Psoas muscle (tissue), 8 donors: Measurements from ENCODE around the gene SMG7. TPM values are rescaled to one million over a fixed set of nuclear protein-coding genes. Genes with fewer than 3 reads are reported as not detected.

ENCODE experiments used
- ATAC-seq, 4 donors: fragments of 200-7000 bp; cut with Tn5 transposase; one replicate each; pipeline ENCODE4 v1.9.1; 2020; ENCODE audit warnings: moderate library complexity in 3 of 4, mild to moderate bottlenecking in 2 of 4
- DNase-seq, 2 donors: peaks; one replicate each; pipeline ENCODE4 v3.0.0-alpha.2; 2020
- H3K27ac ChIP-seq: fragments of 200-600 bp; one replicate; pipeline ENCODE4 v1.8.0; 2022
- H3K27me3 ChIP-seq, 3 donors: fragments of 200-600 bp in 1 of 3; one replicate each; pipeline versions ENCODE4 v1.6.1 to v1.8.0; 2013 to 2022; ENCODE audit warnings: low read length in 2 of 3, mild to moderate bottlenecking in 2 of 3, moderate library complexity in 1 of 3; ENCODE audit not compliant: insufficient read depth in 3 of 3
- H3K36me3 ChIP-seq, 2 donors: fragments of 200-600 bp in 1 of 2; one replicate each; pipeline versions ENCODE4 v1.6.1 to v1.8.0; 2013 to 2022; ENCODE audit warnings: low read depth in 1 of 2, mild to moderate bottlenecking in 1 of 2, moderate library complexity in 1 of 2; ENCODE audit not compliant: insufficient read depth in 1 of 2
- H3K4me1 ChIP-seq: fragments of 200-600 bp; one replicate; pipeline ENCODE4 v1.8.0; 2022
- H3K4me3 ChIP-seq: fragments of 200-600 bp; one replicate; pipeline ENCODE4 v1.8.0; 2022; ENCODE audit warnings: mild to moderate bottlenecking
- H3K9me3 ChIP-seq: fragments of 200-600 bp; one replicate; pipeline ENCODE4 v1.8.0; 2022
- CTCF ChIP-seq: fragments of 200-600 bp; IDR thresholded peaks from one replicate; pipeline ENCODE4 v1.8.0; 2022; ENCODE audit warnings: antibody characterized with exemption
- WGBS, 3 donors: extraction: QIAGEN DNeasy Blood & Tissue Kit; methylation state at CpG; one replicate each; pipeline versions ENCODE4 v1.1.6 to v1.1.7; 2013; 5-methylcytosine and 5-hydroxymethylcytosine counted together
- intact Hi-C, 2 donors: fragments of 100-400 bp; cut with DNase I; formaldehyde crosslinking; loops; one replicate each; pipeline versions ENCODE4 v1.11.0 to v1.14.2; 2022
- polyA plus RNA-seq, 3 donors: library from polyadenylated mRNA; stranded (reverse); fragments of 200-250 nt; gene quantifications; one replicate each; pipeline ENCODE4 v1.2.3, GENCODE V29; 2013
- total RNA-seq, 4 donors: library from RNA; stranded (reverse); fragmentation: NEBNext Ultra II Directional in 2 of 4; extraction: Animal tissue kit (Norgen Biotek cat#: 25700) in 2 of 4; gene quantifications; one replicate each; pipeline versions ENCODE4 v1.2.1 to v1.2.4, GENCODE V29; 2021 to 2023
- donor health status: healthy with polysubstance abuse.
- donor health status: DM: no; HTN: no; CAD: no; lungs with moderate emphysema.
- donor health status: Bipolar disorder and iron deficiency.
- donor health status: healthy.
- donor health status: DM: yes; HTN: yes; CAD: no.
- donor health status: DM: no; HTN: no; CAD: no.
- donor health status: DM: no; HTN: no; CAD: no.
- donor health status: DM: yes; HTN: yes; CAD: no.

The SMG7 gene
- total and polyA plus RNA-seq, 7 donors = 14.1 to 40.3 (median 26.4) TPM

GRCh38 chr1:183470961-183471742 lies 1.1 kb upstream of the SMG7 start:
- Histone ChIP-seq H3K36me3 (no peaks in the 10 kb centered on the region), H3K27ac (peak overlapping the region; percentile 99), H3K27me3 (no peaks in the 10 kb centered on the region), H3K4me3 (peak overlapping the region; percentile 98), H3K9me3 (no peaks in the 10 kb centered on the region), H3K4me1 (peaks cover 30% of the 10 kb centered on the region)
- intact Hi-C loops = loop anchor here (1.0 to 5.0 kb wide), 2 partner anchors 69 to 151 kb away; no protein-coding TSS in a partner anchor
- peak; percentile 4 for TF ChIP-seq CTCF
- ATAC-seq = peak; percentile 42 to 66 (median 54)
- WGBS, 3 donors = 0 to 1% (median 1%) methylated on average over 37 to 47 of the region's 47 CpGs
- DNase-seq = peak; percentile 74 to 84

GRCh38 chr1:183471743-183472487 lies 384 bp upstream of the SMG7 start:
- H3K4me1 ChIP-seq = peaks cover 37% of the 10 kb centered on the region
- peak; percentile 86 to 89 (median 88) for ATAC-seq
- WGBS, 3 donors = 0 to 1% (median 1%) methylated on average over 30 to 42 of the region's 42 CpGs
- intact Hi-C loops = loop anchor here (2.0 to 5.0 kb wide), 2 partner anchors 150 to 163 kb away; partner anchors contain the start of gene ARPC5 (in 1 of the 2)
- TF ChIP-seq CTCF = no peak
- no peaks in the 10 kb centered on the region for H3K27me3 ChIP-seq
- H3K27ac ChIP-seq = peak overlapping the region; percentile 99
- peak overlapping the region; percentile 98 for H3K4me3 ChIP-seq
- DNase-seq = peak; percentile 99
- H3K9me3 ChIP-seq = no peaks in the 10 kb centered on the region
- no peaks in the 10 kb centered on the region for H3K36me3 ChIP-seq

GRCh38 chr1:183473217-183473536 lies 878 bp downstream of the SMG7 start:
- no peak overlapping the region for H3K27ac ChIP-seq
- peaks cover 46% of the 10 kb centered on the region for H3K4me1 ChIP-seq
- H3K27me3 ChIP-seq = no peaks in the 10 kb centered on the region
- intact Hi-C loops = loop anchor here (2.0 to 5.0 kb wide), 2 partner anchors 149 to 162 kb away; partner anchors contain the start of gene ARPC5 (in 1 of the 2)
- DNase-seq = no peak
- no peak for ATAC-seq
- H3K4me3 ChIP-seq = peak overlapping the region; percentile 98
- H3K9me3 ChIP-seq = no peaks in the 10 kb centered on the region
- H3K36me3 ChIP-seq = no peaks in the 10 kb centered on the region
- no peak for TF ChIP-seq CTCF
- WGBS, 3 donors = 24 to 27% (median 27%) methylated on average over 9 of the region's 9 CpGs

GRCh38 chr1:183476081-183476480 lies 3.8 kb downstream of the SMG7 start:
- no peaks in the 10 kb centered on the region for H3K27me3 ChIP-seq
- H3K36me3 ChIP-seq = no peaks in the 10 kb centered on the region
- DNase-seq (no peak), ATAC-seq (no peak)
- 60 to 71% (median 64%) methylated on average over 3 of the region's 3 CpGs for WGBS, 3 donors
- no peaks in the 10 kb centered on the region for H3K9me3 ChIP-seq
- intact Hi-C loops = no loop called here
- peaks cover 67% of the 10 kb centered on the region for H3K4me1 ChIP-seq
- no peak overlapping the region for H3K27ac ChIP-seq
- H3K4me3 ChIP-seq = no peak overlapping the region
- TF ChIP-seq CTCF = no peak
